ENCODE measurements around the gene CARD16.

The CARD16 gene

GRCh38 chr11:105049481-105049880, 4.3 kb upstream of the CARD16 start:
- no peak for DNase-seq

- DNase-seq, result peak; percentile 71 to 89 (median 75)
Observed at GRCh38 chr11:105046898-105047579, 1.9 kb upstream of the CARD16 start.

- peak in 2 of 3 donors; percentile 54 to 58 for DNase-seq
Observed at GRCh38 chr11:105045676-105046296, 651 bp upstream of the CARD16 start.

GRCh38 chr11:105042178-105042577, 3.0 kb downstream of the CARD16 start:
- DNase-seq, result no peak

GRCh38 chr11:105040703-105041102, 4.4 kb downstream of the CARD16 start:
- no peak for DNase-seq

GRCh38 chr11:105034813-105035620, 10.1 kb downstream of the CARD16 start, which contains the start of gene CASP1:
Gene CASP1 (minus strand): TSS chr11:105035144. CDS start chr11:105035113, 31 bp downstream.
- peak; percentile 73 to 88 (median 83) for DNase-seq

GRCh38 chr11:105034388-105034787, 10.7 kb downstream of the CARD16 start:
- peak in 2 of 3 donors; percentile 37 for DNase-seq

- no peak for DNase-seq
Observed at GRCh38 chr11:105033781-105034180, 11.4 kb downstream of the CARD16 start.

- DNase-seq, result peak; percentile 87 to 95 (median 88)
Observed at GRCh38 chr11:105033343-105033742, 11.8 kb downstream of the CARD16 start.

GRCh38 chr11:105032495-105032894, 12.6 kb downstream of the CARD16 start:
- peak; percentile 60 to 76 (median 73) for DNase-seq

- DNase-seq, result peak in 2 of 3 donors; percentile 26 to 41
Observed at GRCh38 chr11:105027678-105028077, 17.5 kb downstream of the CARD16 start.

- no peak for DNase-seq
Observed at GRCh38 chr11:105024394-105024793, 20.7 kb downstream of the CARD16 start.

- DNase-seq, result peak; percentile 75 to 94 (median 87)
Observed at GRCh38 chr11:105023003-105023402, 22.1 kb downstream of the CARD16 start, which contains the start of gene CASP5. Gene CASP5 (minus strand): TSS chr11:105023168. CDS start chr11:105023136, 32 bp downstream.

- DNase-seq, result no peak
Observed at GRCh38 chr11:105022527-105022926, 22.6 kb downstream of the CARD16 start.

- no peak for DNase-seq
Observed at GRCh38 chr11:105007463-105007862, 37.7 kb downstream of the CARD16 start.

- no peak for DNase-seq
Observed at GRCh38 chr11:105005451-105005845, 39.7 kb downstream of the CARD16 start.

GRCh38 chr11:105004021-105004420, 41.1 kb downstream of the CARD16 start:
- no peak for DNase-seq

GRCh38 chr11:105003151-105003550, 42.0 kb downstream of the CARD16 start:
- DNase-seq, result no peak

- DNase-seq, result peak; percentile 34 to 59 (median 43)
Observed at GRCh38 chr11:105000797-105001196, 44.3 kb downstream of the CARD16 start.

GRCh38 chr11:105000167-105000566, 45.0 kb downstream of the CARD16 start:
- peak in 2 of 3 donors; percentile 11 to 12 for DNase-seq

- no peak for DNase-seq
Observed at GRCh38 chr11:104999721-105000120, 45.4 kb downstream of the CARD16 start.

- DNase-seq, result peak in 1 of 3 donors; percentile 6
Observed at GRCh38 chr11:104997288-104997687, 47.8 kb downstream of the CARD16 start.

- DNase-seq, result no peak
Observed at GRCh38 chr11:104995001-104995408, 50.1 kb downstream of the CARD16 start.
